ENCODE results near the gene GBE1. TPM values are rescaled to one million over a fixed set of nuclear protein-coding genes. Genes with fewer than 3 reads are reported as not detected.
A peak's percentile ranks its signal among the peaks of the same experiment; 100 is the strongest.

The GBE1 gene
- total and polyA plus RNA-seq, 2 donors (not counting 1 experiment from before 2014, with no cell fraction given) = 153 to 232 TPM

DNA sequence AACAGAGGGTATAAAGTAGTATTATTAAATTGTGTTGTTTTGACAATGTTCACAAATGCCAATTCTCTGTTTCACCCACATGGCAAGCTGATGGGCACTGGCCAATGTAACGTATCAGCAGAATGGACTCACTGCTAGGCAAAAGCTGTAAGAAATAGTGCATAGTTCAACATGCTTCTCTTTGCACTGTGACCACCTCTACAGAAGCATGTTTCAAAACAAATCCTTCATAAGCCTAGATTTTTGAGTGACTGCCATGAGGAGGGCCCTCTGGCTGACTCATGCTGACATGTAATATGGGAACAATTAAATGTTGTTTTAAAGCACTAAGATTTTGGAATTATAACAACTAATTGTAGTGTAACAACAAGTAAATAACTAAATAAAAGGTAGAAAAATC is 3.2 kb downstream of the GBE1 start:
- TF ChIP-seq EZH2 (IDR thresholded peaks at IDR 0.05; ENCODE audit: low read length, missing control alignments) = no peak
- Histone ChIP-seq H4K20me1 (ENCODE audit: control insufficient read depth, extremely low read depth, insufficient read depth, low read length) (peaks cover 2% of the 10 kb centered on the region), H3K4me2 (ENCODE audit: extremely low read depth, insufficient read depth, low read length) (peak overlapping the region; percentile 60), H3K4me3 (replicated peaks in 1 of 4; ENCODE audit: control extremely low read depth in 1 of 4, insufficient read depth in 1 of 4, low read depth in 3 of 4, low read length in 4 of 4) (peak overlapping the region in 2 of 4 experiments; percentile 20 to 27), H3K27me3 (ENCODE audit: control insufficient read depth, insufficient read depth, low read length) (no peaks in the 10 kb centered on the region), H3K4me1 (ENCODE audit: control insufficient read depth, extremely low read depth, insufficient read depth, low read length) (peaks cover 4% of the 10 kb centered on the region), H3K9ac (ENCODE audit: insufficient read depth, low read length) (no peak overlapping the region), H3K36me3 (ENCODE audit: control insufficient read depth, insufficient read depth, low read length) (peaks cover 1% of the 10 kb centered on the region), H2AFZ (ENCODE audit: low read length) (no peak overlapping the region), H3K9me3 (ENCODE audit: control insufficient read depth, insufficient read depth, low read depth, low read length) (no peaks in the 10 kb centered on the region), H3K79me2 (ENCODE audit: control insufficient read depth, insufficient read depth, low read length) (peaks cover 73% of the 10 kb centered on the region), H3K27ac (ENCODE audit: insufficient read depth, low read length) (peak overlapping the region; percentile 41)
- DNase-seq (ENCODE audit: low read depth in 2 of 2) = peak; percentile 66 to 92

DNA sequence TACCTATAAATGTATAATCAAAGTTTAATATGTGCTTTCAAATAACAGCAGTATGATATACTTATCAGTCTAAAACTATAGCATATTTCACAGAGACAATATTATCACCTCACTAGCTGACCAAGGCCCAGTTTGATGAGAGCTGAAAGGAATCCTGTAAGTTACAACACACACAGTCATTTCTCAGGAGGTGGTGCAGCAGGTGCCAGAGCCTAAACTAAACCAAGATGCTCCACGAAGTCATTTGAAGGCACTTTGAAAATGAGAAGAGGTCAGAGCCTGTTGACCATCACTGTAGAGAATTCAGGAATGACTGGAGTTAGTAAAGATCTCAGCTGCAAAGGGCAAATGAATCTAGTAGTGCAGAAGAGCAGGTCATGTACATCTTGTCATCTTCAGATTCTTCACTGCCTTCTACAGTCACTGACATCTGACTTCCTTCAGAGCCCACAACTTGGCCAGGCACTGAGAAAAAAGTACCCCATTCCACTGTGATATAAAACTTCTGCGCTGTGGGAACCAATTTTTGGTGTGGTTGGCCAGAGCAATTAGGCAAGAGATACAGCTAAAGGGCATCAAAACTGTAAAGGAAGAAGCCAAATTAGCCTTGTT is 7.9 kb downstream of the GBE1 start:
- H2AFZ ChIP-seq (ENCODE audit: low read length) = no peak overlapping the region
- no peak overlapping the region for H3K9ac ChIP-seq (ENCODE audit: insufficient read depth, low read length)
- TF ChIP-seq, protein P1, sequence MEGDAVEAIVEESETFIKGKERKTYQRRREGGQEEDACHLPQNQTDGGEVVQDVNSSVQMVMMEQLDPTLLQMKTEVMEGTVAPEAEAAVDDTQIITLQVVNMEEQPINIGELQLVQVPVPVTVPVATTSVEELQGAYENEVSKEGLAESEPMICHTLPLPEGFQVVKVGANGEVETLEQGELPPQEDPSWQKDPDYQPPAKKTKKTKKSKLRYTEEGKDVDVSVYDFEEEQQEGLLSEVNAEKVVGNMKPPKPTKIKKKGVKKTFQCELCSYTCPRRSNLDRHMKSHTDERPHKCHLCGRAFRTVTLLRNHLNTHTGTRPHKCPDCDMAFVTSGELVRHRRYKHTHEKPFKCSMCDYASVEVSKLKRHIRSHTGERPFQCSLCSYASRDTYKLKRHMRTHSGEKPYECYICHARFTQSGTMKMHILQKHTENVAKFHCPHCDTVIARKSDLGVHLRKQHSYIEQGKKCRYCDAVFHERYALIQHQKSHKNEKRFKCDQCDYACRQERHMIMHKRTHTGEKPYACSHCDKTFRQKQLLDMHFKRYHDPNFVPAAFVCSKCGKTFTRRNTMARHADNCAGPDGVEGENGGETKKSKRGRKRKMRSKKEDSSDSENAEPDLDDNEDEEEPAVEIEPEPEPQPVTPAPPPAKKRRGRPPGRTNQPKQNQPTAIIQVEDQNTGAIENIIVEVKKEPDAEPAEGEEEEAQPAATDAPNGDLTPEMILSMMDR (conservative IDR thresholded peaks at IDR 0.05 in 1 of 2, IDR thresholded peaks at IDR 0.05 in 1 of 2; ENCODE audit: low read depth in 1 of 2, low read length in 2 of 2) = no peak
- no peak for TF ChIP-seq EZH2 (IDR thresholded peaks at IDR 0.05; ENCODE audit: low read length, missing control alignments)
- H3K9me3 ChIP-seq (ENCODE audit: control insufficient read depth, insufficient read depth, low read depth, low read length) = no peaks in the 10 kb centered on the region
- peaks cover 3% of the 10 kb centered on the region for H3K4me1 ChIP-seq (ENCODE audit: control insufficient read depth, extremely low read depth, insufficient read depth, low read length)
- no peak overlapping the region for H3K4me2 ChIP-seq (ENCODE audit: extremely low read depth, insufficient read depth, low read length)
- H3K27ac ChIP-seq (ENCODE audit: insufficient read depth, low read length) = no peak overlapping the region
- no peaks in the 10 kb centered on the region for H3K27me3 ChIP-seq (ENCODE audit: control insufficient read depth, insufficient read depth, low read length)
- H3K79me2 ChIP-seq (ENCODE audit: control insufficient read depth, insufficient read depth, low read length) = peaks cover 89% of the 10 kb centered on the region
- no peak overlapping the region for H3K4me3 ChIP-seq (replicated peaks in 1 of 4; ENCODE audit: control extremely low read depth in 1 of 4, insufficient read depth in 1 of 4, low read depth in 3 of 4, low read length in 4 of 4)
- DNase-seq (ENCODE audit: low read depth in 2 of 2) = no peak
- H4K20me1 ChIP-seq (ENCODE audit: control insufficient read depth, extremely low read depth, insufficient read depth, low read length) = peaks cover 2% of the 10 kb centered on the region
- peaks cover 5% of the 10 kb centered on the region for H3K36me3 ChIP-seq (ENCODE audit: control insufficient read depth, insufficient read depth, low read length)

DNA sequence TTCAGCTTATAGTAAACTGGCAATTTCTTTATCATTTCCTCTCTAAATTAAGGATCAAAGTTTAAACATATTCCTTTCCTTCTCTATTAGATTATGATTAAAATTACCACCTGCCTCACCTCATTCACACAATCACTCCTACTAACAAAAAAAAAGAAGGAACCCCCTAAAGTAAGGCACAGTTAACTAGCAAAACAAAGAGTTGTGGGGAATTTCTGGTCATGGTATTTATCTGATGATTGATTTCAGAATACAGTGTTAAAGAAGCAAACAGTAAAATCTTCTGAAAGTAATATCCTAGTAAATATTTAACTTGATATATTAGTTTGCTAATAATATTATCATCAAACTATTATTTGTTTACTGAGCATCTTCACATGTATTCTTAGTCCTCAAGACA is 8.8 kb downstream of the GBE1 start:
- Histone ChIP-seq H3K4me3 (replicated peaks in 1 of 4; ENCODE audit: control extremely low read depth in 1 of 4, insufficient read depth in 1 of 4, low read depth in 3 of 4, low read length in 4 of 4) (no peak overlapping the region), H3K4me2 (ENCODE audit: extremely low read depth, insufficient read depth, low read length) (no peak overlapping the region), H3K27me3 (ENCODE audit: control insufficient read depth, insufficient read depth, low read length) (no peaks in the 10 kb centered on the region), H3K27ac (ENCODE audit: insufficient read depth, low read length) (peak overlapping the region; percentile 8), H2AFZ (ENCODE audit: low read length) (no peak overlapping the region), H3K36me3 (ENCODE audit: control insufficient read depth, insufficient read depth, low read length) (peaks cover 5% of the 10 kb centered on the region), H3K9me3 (ENCODE audit: control insufficient read depth, insufficient read depth, low read depth, low read length) (no peaks in the 10 kb centered on the region), H3K79me2 (ENCODE audit: control insufficient read depth, insufficient read depth, low read length) (peaks cover 81% of the 10 kb centered on the region), H3K4me1 (ENCODE audit: control insufficient read depth, extremely low read depth, insufficient read depth, low read length) (peaks cover 3% of the 10 kb centered on the region), H4K20me1 (ENCODE audit: control insufficient read depth, extremely low read depth, insufficient read depth, low read length) (peaks cover 2% of the 10 kb centered on the region), H3K9ac (ENCODE audit: insufficient read depth, low read length) (no peak overlapping the region)
- TF ChIP-seq, protein P1 (conservative IDR thresholded peaks at IDR 0.05 in 1 of 2, IDR thresholded peaks at IDR 0.05 in 1 of 2; ENCODE audit: low read depth in 1 of 2, low read length in 2 of 2) = no peak
- no peak for TF ChIP-seq EZH2 (IDR thresholded peaks at IDR 0.05; ENCODE audit: low read length, missing control alignments)
- no peak for DNase-seq (ENCODE audit: low read depth in 2 of 2)
